ENCODE measurements around the gene PAQR8.
A peak's percentile ranks its signal among the peaks of the same experiment; 100 is the strongest.

Gene PAQR8

DNA sequence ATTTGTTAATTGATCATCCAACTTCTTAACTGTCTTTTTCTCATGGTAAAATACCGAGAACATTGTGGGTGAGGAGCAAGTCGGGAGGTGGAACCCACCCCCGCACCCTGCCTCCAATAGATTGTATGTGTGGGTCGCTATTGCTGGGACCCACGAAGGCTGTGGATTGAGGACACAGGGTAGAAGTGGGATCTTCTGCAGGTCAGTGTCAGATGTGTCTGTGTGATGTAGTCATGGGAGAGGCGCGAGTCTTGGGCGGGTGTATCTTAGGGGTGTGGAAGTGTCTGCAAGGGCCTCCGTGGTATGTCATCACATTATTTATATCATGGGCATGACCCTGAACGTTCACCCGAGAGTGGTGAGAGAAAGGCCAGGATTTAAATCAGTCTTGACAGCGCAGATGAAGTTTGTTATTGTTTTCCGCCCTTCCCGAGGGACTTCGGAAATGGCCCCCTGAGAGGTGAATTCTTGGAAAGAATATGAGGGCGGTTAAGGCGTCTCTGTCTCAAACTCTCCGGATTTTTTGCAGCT is 472 bp upstream of the PAQR8 start:
- Mint-ChIP-seq H3K4me1 (peaks cover 20% of the 10 kb centered on the region), H3K27me3 (no peaks in the 10 kb centered on the region), H3K9me3 (no peaks in the 10 kb centered on the region), H3K36me3 (no peaks in the 10 kb centered on the region), H3K27ac (peak overlapping the region; percentile 75), H3K4me3 (peak overlapping the region; percentile 99)
- DNase-seq (ENCODE audit: low spot score in 2 of 2) (peak in 1 of 2 donors; percentile 15), ATAC-seq (ENCODE audit: low read depth) (peak; percentile 37)

DNA sequence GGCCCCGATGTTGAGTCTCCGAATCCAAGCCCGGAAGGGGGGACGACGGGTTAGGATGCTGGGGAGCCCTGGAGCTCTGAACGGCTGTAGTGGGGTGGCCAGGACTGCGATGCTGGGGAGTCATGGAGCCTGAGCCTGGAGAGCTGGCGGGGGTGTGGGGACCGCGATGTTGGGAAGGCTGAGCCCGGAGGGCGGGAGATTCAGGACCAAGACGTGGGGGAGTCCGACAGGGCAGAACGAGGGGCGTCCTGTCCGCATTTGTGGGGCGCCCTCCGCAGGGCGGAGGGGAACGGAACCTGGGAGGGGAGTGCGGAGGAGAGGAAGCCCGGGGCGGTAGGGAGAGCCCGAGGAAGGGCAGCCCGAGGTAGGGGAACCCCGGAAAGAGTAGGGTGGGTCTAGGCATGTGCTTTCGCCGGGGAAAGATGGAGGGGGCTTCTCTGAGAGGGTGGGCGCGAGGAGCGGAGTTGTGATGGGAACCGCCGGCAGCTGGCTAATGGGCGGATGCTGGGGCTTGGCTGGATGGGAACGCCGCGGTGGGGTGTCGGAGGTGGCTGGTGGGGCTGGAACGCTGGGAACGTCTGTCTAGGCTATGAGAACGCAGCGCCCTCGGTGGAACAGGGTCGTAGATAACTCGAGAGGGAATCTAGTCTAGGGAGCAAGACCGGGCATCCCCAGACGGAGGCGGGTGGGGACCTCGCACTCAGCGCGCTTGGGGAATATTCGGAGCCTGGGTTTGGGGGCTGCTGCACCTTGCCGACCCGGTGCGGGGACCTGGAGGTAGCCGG is 684 bp downstream of the PAQR8 start:
- Mint-ChIP-seq H3K4me3 (peak overlapping the region; percentile 99), H3K36me3 (no peaks in the 10 kb centered on the region), H3K27ac (peak overlapping the region; percentile 75), H3K9me3 (no peaks in the 10 kb centered on the region), H3K27me3 (no peaks in the 10 kb centered on the region), H3K4me1 (peaks cover 20% of the 10 kb centered on the region)
- no peak for DNase-seq (ENCODE audit: low spot score in 2 of 2)
- peak; percentile 52 for ATAC-seq (ENCODE audit: low read depth)

DNA sequence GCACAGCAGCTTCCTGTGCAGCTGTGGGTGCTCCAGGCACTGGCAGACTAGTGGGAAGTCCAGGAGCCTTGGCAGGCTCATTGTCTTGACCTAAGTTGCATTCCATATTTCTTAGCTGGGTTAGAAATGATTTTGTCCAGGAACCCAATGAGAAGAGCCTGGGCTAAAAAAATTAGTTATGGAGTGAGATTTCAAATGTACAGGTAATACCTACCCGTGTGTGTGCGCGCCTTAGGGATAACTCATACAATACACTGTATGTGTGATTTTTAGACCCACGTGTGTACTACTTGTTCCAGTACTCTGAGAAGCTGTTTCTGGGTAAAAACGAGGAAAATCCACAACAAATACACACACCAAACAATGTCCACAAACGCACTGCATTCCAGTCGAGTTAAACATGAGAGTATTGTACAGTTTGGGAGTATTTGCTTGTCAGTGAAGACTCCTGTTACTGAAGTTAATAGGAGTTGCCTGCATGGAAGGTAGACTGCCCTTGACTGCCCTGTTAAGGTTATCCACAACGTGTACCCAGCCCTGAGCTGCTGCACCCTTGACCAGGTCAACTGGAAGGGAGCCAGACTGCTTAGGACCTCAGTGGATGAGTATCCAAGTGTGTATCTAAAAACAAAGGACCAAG is 1.4 kb downstream of the PAQR8 start:
- H3K4me1 Mint-ChIP-seq = peaks cover 20% of the 10 kb centered on the region
- H3K27ac Mint-ChIP-seq = peak overlapping the region; percentile 75
- H3K36me3 Mint-ChIP-seq = peaks cover 5% of the 10 kb centered on the region
- H3K4me3 Mint-ChIP-seq = peak overlapping the region; percentile 99
- H3K27me3 Mint-ChIP-seq = no peaks in the 10 kb centered on the region
- H3K9me3 Mint-ChIP-seq = no peaks in the 10 kb centered on the region
- DNase-seq (ENCODE audit: low spot score in 2 of 2) (no peak), ATAC-seq (ENCODE audit: low read depth) (no peak)

DNA sequence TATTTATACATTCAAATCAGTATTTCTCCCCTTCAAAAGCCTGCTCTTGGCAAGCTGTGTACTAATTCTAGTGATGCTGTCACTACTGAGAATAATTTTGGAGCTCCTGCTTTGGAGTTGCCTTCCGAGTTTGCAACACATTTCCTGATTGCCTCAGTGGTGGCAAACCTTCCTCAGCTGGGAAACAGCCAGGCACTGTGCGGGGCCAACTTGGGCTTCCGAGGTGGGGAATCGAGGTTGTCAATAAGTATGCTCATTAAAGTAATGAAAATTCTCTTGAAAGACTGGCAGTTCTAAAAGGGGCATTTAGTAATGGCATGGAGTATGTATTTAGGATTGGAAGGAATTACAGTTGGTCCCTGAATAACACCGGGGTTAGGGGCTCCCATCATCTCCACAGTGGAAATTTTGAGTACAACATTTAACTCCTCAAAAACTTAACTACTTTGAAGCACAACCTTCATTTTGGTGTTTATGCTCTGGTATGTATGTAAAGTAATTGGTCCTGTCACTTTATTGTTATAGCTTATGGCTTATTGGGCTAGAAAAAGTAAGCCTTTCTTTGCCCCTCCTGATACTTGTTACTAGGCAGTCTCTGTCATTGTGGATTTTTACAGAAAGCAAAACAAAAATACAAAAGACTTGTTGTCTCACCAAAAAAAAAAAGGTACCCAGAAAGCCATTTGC is 2.7 kb downstream of the PAQR8 start:
- H3K4me3 Mint-ChIP-seq = no peak overlapping the region
- no peak for ATAC-seq (ENCODE audit: low read depth)
- H3K4me1 Mint-ChIP-seq = peaks cover 20% of the 10 kb centered on the region
- H3K9me3 Mint-ChIP-seq = no peaks in the 10 kb centered on the region
- H3K27ac Mint-ChIP-seq = no peak overlapping the region
- no peak for DNase-seq (ENCODE audit: low spot score in 2 of 2)
- peaks cover 5% of the 10 kb centered on the region for H3K36me3 Mint-ChIP-seq
- no peaks in the 10 kb centered on the region for H3K27me3 Mint-ChIP-seq

DNA sequence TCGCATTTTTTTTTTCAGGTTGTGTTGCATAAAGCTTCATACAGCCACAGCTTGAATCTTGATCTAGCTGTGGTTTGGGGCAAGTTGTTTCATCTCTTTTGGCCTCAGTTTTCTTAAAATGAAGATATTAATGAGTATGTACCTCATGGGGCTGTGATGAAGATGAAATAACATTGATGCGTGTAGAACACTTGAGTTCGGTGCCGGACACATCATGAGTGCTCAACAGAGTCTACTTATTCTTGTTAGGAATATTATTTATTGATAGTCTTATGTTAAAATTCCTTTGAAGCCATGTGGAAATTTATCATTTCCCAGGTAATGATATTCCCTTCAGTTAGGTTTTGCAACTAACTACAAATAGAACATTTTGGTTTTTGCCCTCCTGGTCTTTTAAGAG is 3.4 kb downstream of the PAQR8 start:
- DNase-seq (ENCODE audit: low spot score in 2 of 2) (no peak), ATAC-seq (ENCODE audit: low read depth) (no peak)
- Mint-ChIP-seq H3K9me3 (no peaks in the 10 kb centered on the region), H3K27ac (no peak overlapping the region), H3K4me3 (no peak overlapping the region), H3K27me3 (no peaks in the 10 kb centered on the region), H3K36me3 (peaks cover 8% of the 10 kb centered on the region), H3K4me1 (peaks cover 20% of the 10 kb centered on the region)

DNA sequence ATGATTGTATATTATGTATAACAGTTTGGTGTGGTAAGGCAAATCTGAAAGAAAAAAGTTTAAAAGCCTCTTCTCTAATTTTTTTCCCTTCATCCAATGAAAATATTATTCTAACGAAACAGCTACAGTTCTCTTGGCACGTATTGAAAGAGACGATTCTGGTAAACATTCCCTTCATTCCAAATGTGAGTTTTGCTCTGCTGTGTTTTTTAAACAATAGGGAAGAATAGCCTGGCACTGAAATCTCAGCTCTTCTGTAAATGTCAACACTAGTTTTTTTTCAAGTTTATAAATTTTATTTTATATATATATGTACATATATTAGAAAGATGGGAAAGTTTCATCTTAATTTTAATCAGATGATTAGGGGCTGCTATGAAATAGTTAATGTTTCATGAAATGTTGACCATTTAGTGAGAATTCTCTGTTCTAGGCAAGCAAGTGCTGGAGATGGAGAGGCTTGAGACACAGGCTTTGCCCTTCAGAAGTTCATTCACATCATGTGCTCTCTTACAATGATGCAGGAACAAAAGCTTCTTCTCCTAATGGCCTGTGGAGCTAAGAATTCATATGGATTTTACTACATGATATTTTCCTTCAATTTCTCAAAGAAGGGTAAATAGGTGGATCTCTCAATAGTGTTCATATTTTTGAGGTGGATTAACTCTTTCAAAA is 4.1 kb downstream of the PAQR8 start:
- H3K9me3 Mint-ChIP-seq = no peaks in the 10 kb centered on the region
- H3K27ac Mint-ChIP-seq = no peak overlapping the region
- H3K4me1 Mint-ChIP-seq = peaks cover 20% of the 10 kb centered on the region
- DNase-seq (ENCODE audit: low spot score in 2 of 2) = no peak
- H3K27me3 Mint-ChIP-seq = no peaks in the 10 kb centered on the region
- H3K4me3 Mint-ChIP-seq = no peak overlapping the region
- ATAC-seq (ENCODE audit: low read depth) = no peak
- peaks cover 10% of the 10 kb centered on the region for H3K36me3 Mint-ChIP-seq

DNA sequence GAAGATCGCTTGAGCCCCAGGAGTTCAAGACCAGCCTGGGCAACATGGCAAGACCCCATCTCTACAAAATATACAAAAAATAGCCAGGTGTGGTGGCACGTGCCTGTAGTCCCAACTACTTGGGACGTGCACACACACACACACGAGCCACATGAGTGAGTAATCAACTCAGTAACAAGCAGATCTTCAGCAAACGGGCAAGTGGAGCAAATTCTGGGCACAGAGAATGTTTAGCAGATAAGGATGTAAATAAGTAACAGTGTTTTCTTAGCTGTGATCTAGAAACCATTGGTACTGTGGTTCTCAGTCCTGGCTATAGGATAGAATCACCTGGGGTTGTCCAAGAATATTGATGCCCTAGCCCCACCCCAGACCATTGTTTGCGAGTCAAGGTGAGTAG is 6.1 kb downstream of the PAQR8 start:
- no peaks in the 10 kb centered on the region for H3K27me3 Mint-ChIP-seq
- no peak for ATAC-seq (ENCODE audit: low read depth)
- no peak overlapping the region for H3K4me3 Mint-ChIP-seq
- H3K4me1 Mint-ChIP-seq = peaks cover 9% of the 10 kb centered on the region
- H3K9me3 Mint-ChIP-seq = no peaks in the 10 kb centered on the region
- H3K27ac Mint-ChIP-seq = no peak overlapping the region
- no peak for DNase-seq (ENCODE audit: low spot score in 2 of 2)
- peaks cover 10% of the 10 kb centered on the region for H3K36me3 Mint-ChIP-seq

DNA sequence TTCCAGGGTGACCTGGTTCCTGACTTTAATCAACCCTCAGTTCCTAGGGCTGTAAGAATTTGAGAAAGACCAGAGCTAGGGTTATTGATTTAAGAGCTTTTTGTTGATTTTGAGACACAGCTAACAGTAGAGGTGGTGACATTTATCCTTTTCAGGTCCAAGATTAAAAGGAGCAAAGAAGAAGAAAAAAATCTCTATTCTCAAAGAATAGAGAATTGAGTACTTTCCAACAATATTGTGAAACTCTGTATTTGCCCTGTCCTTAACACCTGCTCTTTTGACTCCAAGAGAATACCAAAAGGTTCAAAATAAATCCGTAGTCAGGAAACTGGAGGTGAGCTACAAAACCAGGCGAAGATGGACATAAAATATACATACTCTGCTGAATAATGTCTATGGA is 7.3 kb downstream of the PAQR8 start:
- Mint-ChIP-seq H3K27me3 (no peaks in the 10 kb centered on the region), H3K27ac (no peak overlapping the region), H3K9me3 (peaks cover 4% of the 10 kb centered on the region), H3K36me3 (peaks cover 18% of the 10 kb centered on the region), H3K4me3 (no peak overlapping the region), H3K4me1 (peaks cover 3% of the 10 kb centered on the region)
- DNase-seq (ENCODE audit: low spot score in 2 of 2) = no peak
- no peak for ATAC-seq (ENCODE audit: low read depth)

DNA sequence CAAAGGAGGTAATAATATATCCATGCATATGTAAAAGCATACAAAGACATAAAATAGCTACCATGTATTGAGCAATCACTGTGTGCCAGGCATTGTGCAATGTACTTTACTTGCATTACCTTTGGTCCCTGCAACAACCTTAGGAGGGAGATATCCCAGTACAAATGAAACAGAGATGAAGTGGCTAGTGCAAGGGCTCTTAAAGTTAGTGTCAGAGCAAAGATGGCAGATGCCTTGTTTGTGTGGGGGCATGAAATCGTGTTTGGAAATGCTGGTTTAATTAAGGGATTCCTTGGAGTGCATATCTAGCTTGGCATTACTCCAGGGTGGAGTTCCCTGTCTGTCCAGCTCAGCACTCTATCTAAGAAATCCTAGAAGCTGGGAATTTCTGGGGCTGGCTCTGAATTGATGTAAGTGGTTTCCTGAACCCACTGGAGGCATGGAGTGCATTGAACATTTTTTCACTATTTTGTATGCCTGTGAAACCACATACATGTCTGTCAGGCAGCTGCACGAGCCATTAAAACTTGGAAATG is 9.8 kb downstream of the PAQR8 start:
- Mint-ChIP-seq H3K9me3 (peaks cover 5% of the 10 kb centered on the region), H3K4me3 (no peak overlapping the region), H3K36me3 (peaks cover 23% of the 10 kb centered on the region), H3K4me1 (peaks cover 16% of the 10 kb centered on the region), H3K27me3 (no peaks in the 10 kb centered on the region), H3K27ac (no peak overlapping the region)
- DNase-seq (ENCODE audit: low spot score in 2 of 2) (no peak), ATAC-seq (ENCODE audit: low read depth) (no peak)

DNA sequence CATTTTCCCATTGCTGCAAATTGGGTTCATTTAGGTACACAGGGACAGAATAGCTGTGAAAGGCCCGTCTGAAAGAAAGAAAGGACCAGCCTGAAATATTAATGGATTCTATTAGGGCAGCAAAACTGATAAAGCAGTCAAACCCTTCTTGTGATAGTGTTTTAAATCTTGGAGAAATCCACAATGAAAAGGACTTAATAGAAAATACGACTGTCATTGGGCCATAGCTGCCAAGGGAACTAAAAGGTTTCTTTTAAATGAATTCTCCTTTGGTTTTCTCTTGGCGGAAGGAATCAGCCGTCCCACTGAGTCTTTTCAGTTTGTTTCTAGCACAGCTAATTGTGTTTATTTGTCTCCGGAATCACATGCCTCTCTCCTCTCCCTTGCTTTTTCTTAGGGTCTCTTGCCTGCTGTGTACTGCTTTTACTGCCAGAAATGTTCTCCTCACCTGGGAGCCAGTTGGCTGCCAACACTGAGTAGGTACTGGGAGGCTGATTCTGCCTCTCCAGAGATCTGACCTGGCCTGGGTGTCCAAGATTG is 11.3 kb downstream of the PAQR8 start:
- H3K4me3 Mint-ChIP-seq = no peak overlapping the region
- peaks cover 27% of the 10 kb centered on the region for H3K4me1 Mint-ChIP-seq
- no peaks in the 10 kb centered on the region for H3K27me3 Mint-ChIP-seq
- DNase-seq (ENCODE audit: low spot score in 2 of 2) = no peak
- H3K36me3 Mint-ChIP-seq = peaks cover 20% of the 10 kb centered on the region
- no peak overlapping the region for H3K27ac Mint-ChIP-seq
- ATAC-seq (ENCODE audit: low read depth) = no peak
- peaks cover 5% of the 10 kb centered on the region for H3K9me3 Mint-ChIP-seq

DNA sequence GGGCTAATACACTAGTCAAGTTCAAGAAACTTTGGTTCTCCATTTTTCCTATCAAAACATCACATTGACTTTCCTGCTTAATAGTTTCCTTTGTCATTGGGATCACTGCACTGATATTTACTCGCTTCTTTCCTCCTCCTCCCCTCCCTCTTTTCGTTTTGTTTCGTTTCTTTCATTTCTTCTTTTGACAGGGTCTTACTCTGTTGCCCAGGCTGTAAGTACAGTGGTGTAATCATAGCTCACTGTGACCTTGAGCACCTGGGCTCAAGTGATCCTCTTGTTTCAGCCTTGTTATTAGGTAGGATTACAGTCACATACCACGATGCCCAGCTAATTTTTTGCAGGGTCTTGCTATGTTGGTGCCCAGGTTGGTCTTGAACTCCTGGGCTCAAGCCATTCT is 12.3 kb downstream of the PAQR8 start:
- Mint-ChIP-seq H3K4me1 (peaks cover 29% of the 10 kb centered on the region), H3K4me3 (no peak overlapping the region), H3K36me3 (peaks cover 21% of the 10 kb centered on the region), H3K27me3 (no peaks in the 10 kb centered on the region), H3K27ac (peak overlapping the region; percentile 6), H3K9me3 (peaks cover 5% of the 10 kb centered on the region)
- ATAC-seq (ENCODE audit: low read depth) = no peak
- DNase-seq (ENCODE audit: low spot score in 2 of 2) = no peak

DNA sequence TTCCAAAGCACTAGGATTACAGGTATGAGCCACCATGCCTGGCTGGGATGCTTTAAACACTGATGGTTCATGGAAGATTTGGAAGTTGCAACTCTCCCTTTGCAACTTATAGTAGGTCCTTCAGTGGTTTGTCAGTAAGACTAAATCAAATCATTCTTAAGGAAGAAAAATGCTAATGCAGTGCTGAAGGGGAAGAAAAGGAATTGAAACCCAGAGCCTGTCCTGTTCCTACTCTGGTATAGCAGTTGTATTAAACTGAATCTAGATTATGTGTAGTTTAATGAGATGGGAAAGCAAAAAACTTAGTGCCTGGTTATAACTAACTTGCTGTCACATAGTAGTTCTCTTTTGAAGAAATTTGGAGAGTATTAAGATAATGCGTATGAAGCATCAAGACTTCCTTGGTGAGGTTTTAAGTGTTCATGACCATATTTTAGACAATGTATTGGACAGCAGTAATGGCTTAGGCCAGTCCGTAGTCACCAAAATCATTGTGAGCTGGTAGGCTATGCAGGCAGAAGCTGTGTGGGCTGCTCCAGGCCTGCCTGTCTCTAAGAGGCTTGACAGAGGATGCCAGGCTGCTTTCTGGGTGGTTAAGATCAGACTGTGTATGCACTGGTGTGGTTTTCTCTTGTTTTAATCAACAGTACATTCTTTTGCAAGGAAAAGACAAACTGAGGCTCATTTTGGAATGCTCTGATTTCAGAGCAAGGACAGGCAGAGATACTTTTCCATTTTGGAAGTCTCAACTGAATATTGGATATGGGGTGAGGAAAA is 14.0 kb downstream of the PAQR8 start:
- H3K27me3 Mint-ChIP-seq = no peaks in the 10 kb centered on the region
- DNase-seq (ENCODE audit: low spot score in 2 of 2) (no peak), ATAC-seq (ENCODE audit: low read depth) (peak; percentile 34)
- peaks cover 5% of the 10 kb centered on the region for H3K9me3 Mint-ChIP-seq
- H3K27ac Mint-ChIP-seq = peak overlapping the region; percentile 74
- H3K36me3 Mint-ChIP-seq = peaks cover 18% of the 10 kb centered on the region
- H3K4me3 Mint-ChIP-seq = no peak overlapping the region
- peaks cover 29% of the 10 kb centered on the region for H3K4me1 Mint-ChIP-seq

DNA sequence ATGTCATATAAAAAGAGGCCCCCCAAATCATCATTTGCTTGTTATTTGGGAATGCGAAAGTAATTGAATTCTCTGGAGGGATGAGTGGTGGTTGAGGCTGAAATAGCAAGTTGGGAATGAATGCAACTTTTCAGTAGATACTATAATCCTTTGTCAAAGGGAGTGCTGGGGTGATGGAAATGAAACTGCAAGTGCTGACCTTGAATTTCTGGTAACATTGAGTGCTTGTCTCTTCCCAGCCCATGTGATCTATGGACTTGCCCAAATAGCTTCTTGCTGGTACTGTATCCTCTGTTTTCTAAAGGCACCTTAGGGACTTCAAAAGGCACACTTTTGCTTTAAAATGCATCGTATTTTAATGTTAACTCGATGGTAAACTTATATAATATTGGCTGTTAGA is 14.8 kb downstream of the PAQR8 start:
- Mint-ChIP-seq H3K27ac (no peak overlapping the region), H3K27me3 (no peaks in the 10 kb centered on the region), H3K4me1 (peaks cover 29% of the 10 kb centered on the region)

More for the DNA sequence above, 14.8 kb downstream of the PAQR8 start:
- Mint-ChIP-seq H3K36me3 (peaks cover 18% of the 10 kb centered on the region), H3K9me3 (peaks cover 5% of the 10 kb centered on the region), H3K4me3 (no peak overlapping the region)
- DNase-seq (ENCODE audit: low spot score in 2 of 2) (no peak), ATAC-seq (ENCODE audit: low read depth) (no peak)

All from memory B cell (primary cell).